SK-N-SH (cell line): ENCODE results near the gene DROSHA.

Experiments
- FOXJ3 ChIP-seq: sonication (generic); formaldehyde crosslinking; IDR thresholded peaks from 2 replicates; pipeline ENCODE4 v1.5.1; 2020; ENCODE audit warnings: mild to moderate bottlenecking, missing genetic modification reagents
- JUND ChIP-seq: IDR thresholded peaks from 2 replicates; pipeline ENCODE4 v1.4.0; 2012
- POLR2AphosphoS5 ChIP-seq: IDR thresholded peaks from 2 replicates; pipeline ENCODE4 v1.6.1; 2012; ENCODE audit warnings: low read depth, low read length
- RXRA ChIP-seq: IDR thresholded peaks from 2 replicates; pipeline ENCODE4 v1.4.0; 2012; ENCODE audit warnings: low read depth, mild to moderate bottlenecking, borderline replicate concordance
- TAF1 ChIP-seq: IDR thresholded peaks from 2 replicates; pipeline ENCODE4 v1.6.1; 2012; ENCODE audit warnings: low read depth, mild to moderate bottlenecking, low read length, moderate library complexity, borderline replicate concordance
- TF ChIP-seq, protein P1 (sequence below): fragments of 200-600 bp; sonication (generic); IDR thresholded peaks from 2 replicates; pipeline ENCODE4 v1.6.1; 2017; ENCODE audit warnings: antibody characterized with exemption, mild to moderate bottlenecking, moderate library complexity
- TF ChIP-seq, protein P2 (sequence below): IDR thresholded peaks from 2 replicates; pipeline ENCODE4 v1.4.0; 2012; ENCODE audit warnings: low read depth
- TF ChIP-seq, protein P3 (sequence below): IDR thresholded peaks from 2 replicates; pipeline ENCODE4 v1.4.0; 2012; ENCODE audit warnings: low read depth, borderline replicate concordance

DNA sequence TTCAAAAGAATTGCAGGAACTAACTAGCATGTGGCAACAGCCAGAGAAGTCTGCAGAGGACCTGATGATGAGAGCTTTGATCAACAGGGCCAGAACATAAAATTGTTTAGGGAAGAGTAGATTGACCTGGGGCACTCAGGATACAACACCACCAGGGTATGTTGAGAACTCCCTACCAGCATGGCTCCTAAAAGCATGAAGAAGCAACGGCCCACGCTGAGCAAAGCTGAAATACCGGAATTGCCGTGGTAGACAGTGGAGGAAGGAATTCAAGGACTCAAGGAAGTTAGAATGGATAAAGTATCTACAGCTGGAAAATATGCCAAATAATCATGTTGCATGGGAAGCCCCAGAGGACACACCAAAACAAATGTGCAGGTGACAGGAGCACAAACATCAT lies 31.6 kb downstream of the DROSHA start:
- TF ChIP-seq, protein P1, sequence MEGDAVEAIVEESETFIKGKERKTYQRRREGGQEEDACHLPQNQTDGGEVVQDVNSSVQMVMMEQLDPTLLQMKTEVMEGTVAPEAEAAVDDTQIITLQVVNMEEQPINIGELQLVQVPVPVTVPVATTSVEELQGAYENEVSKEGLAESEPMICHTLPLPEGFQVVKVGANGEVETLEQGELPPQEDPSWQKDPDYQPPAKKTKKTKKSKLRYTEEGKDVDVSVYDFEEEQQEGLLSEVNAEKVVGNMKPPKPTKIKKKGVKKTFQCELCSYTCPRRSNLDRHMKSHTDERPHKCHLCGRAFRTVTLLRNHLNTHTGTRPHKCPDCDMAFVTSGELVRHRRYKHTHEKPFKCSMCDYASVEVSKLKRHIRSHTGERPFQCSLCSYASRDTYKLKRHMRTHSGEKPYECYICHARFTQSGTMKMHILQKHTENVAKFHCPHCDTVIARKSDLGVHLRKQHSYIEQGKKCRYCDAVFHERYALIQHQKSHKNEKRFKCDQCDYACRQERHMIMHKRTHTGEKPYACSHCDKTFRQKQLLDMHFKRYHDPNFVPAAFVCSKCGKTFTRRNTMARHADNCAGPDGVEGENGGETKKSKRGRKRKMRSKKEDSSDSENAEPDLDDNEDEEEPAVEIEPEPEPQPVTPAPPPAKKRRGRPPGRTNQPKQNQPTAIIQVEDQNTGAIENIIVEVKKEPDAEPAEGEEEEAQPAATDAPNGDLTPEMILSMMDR: no peak
- no peak for TF ChIP-seq TAF1
- no peak for TF ChIP-seq FOXJ3
- no peak for TF ChIP-seq RXRA
- TF ChIP-seq JUND: no peak
- TF ChIP-seq, protein P2, sequence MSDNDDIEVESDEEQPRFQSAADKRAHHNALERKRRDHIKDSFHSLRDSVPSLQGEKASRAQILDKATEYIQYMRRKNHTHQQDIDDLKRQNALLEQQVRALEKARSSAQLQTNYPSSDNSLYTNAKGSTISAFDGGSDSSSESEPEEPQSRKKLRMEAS: no peak
- TF ChIP-seq POLR2AphosphoS5: no peak
- TF ChIP-seq, protein P3, sequence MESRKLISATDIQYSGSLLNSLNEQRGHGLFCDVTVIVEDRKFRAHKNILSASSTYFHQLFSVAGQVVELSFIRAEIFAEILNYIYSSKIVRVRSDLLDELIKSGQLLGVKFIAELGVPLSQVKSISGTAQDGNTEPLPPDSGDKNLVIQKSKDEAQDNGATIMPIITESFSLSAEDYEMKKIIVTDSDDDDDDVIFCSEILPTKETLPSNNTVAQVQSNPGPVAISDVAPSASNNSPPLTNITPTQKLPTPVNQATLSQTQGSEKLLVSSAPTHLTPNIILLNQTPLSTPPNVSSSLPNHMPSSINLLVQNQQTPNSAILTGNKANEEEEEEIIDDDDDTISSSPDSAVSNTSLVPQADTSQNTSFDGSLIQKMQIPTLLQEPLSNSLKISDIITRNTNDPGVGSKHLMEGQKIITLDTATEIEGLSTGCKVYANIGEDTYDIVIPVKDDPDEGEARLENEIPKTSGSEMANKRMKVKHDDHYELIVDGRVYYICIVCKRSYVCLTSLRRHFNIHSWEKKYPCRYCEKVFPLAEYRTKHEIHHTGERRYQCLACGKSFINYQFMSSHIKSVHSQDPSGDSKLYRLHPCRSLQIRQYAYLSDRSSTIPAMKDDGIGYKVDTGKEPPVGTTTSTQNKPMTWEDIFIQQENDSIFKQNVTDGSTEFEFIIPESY: no peak
